Urothelium cell line (cell line): Measurements from ENCODE around the gene TSPYL1.

Experiments used
- DNase-seq: peaks from one replicate; pipeline ENCODE4 v3.0.0; 2011; ENCODE audit warnings: low spot score, mixed read lengths
- FAIRE-seq: peaks from 2 replicates; lab custom pipeline; 2011; peaks lifted over from hg19 to GRCh38; lab: Jason Lieb, UNC

Gene TSPYL1

DNA sequence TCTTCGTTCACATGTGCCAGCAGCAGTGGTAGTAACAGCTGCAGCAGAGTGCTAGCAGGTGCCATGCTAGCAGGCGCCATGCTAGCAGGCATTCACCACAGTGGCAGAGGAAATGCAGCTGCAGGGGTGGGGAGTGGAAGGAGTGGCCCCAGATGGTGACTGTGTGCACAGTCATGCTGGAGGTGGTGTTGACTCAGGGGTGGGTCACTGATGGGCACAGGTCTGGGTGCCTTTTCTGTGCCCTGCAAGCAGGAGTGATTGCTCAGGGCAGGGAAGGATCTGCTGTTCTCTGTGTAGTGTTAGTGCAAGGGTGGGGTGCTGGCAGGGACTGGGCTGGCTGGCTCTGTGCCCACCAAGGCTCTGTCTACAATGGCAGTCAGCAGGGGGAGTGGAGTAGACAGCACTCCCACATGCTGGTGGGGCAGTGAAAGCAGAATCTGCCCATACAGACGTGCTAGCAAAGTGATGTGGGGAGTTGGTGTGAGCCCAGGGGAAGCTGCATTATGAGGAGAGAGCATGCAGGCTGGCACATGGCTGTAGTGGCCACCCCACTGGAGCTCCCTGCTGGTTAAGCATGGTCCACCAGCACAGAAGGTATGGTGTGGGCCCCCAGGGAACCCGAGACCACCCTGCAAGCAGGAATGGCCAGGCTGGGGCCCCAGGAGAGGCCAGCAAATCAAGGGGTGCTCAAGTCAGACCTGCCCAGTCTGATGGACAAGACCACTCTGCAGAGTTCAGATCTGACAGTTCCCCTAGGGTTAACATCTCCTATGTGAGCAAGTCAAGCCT is 14.5 kb downstream of the TSPYL1 start:
- no peak for DNase-seq
- FAIRE-seq: no peak

DNA sequence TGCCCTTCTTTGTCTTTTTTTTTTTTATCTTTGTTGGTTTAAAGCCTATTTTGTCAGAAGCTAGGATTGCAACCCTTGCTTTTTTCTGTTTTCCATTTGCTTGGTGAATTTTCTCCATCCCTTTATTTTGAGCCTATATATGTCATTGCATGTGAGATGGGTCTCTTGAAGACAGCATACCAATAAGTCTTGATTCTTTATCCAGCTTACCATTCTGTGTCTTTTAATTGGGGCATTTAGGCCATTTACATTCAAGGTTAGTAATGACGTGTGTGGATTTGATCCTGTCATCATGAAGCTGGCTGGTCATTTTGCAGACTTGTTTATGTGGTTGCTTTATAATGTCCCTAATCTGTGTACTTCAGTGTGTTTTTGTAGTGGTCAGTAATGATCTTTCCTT is 16.4 kb downstream of the TSPYL1 start:
- DNase-seq: no peak
- FAIRE-seq: no peak

DNA sequence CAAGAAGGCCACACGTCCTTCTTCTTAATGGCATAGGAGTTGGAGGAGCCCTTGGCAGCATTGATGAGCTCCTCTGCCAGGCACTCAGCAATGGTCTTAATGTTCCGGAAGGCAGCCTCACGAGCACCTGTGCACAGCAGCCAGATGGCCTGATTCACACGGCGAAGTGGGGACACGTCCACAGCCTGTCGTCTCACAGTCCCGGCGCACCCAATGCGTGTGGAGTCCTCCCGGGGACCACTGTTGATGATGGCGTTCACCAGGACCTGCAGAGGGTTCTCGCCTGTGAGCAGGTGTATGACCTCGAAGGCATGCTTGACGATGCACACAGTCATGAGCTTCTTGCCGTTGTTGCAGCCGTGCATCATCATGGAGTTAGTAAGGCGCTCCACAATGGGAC is 21.2 kb downstream of the TSPYL1 start:
- DNase-seq (no peak), FAIRE-seq (no peak)

DNA sequence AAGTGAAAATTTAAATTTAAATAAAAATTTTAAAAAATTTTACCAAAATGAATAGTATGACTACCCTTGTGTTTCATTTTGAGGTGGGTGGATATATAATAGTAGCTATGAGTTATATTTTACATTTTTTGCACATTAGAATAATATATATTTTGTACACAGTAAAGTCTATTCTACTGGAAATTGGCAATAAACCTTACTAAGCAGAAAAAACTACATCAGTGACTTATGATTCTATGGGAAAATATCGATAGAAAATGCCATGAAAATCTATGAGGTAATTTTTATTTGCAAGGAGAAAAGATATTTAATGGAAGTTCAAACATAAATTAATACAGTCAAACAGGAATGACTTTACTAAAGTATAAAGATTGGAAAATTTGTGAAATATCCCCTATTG is 23.0 kb downstream of the TSPYL1 start:
- DNase-seq: no peak
- FAIRE-seq: no peak

DNA sequence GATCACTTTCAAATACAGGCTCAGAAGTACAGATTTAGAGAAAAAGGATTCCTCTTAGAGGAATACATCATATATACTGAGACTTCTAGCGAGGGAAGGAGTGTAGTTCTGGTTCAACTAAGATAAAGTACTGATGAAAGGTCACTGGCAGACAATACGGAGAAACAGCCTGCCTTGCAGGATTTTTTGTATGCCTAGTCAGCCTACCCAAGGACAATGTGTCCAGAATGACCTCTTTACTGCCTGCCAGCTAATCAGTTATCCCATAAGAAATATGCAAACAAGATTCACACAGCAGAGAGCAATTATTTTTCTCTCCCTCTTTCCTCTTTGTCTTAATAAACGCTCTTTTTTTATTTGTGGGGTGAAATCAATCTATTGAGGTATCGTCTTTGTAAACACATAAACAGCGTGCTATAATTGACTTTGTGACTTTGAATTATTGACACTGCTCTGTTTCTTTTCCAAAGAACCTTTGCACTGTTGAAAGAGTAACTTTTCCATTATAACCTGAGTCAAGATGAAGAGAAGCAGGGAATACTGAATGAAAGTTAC is 24.4 kb downstream of the TSPYL1 start:
- no peak for FAIRE-seq
- DNase-seq: no peak

DNA sequence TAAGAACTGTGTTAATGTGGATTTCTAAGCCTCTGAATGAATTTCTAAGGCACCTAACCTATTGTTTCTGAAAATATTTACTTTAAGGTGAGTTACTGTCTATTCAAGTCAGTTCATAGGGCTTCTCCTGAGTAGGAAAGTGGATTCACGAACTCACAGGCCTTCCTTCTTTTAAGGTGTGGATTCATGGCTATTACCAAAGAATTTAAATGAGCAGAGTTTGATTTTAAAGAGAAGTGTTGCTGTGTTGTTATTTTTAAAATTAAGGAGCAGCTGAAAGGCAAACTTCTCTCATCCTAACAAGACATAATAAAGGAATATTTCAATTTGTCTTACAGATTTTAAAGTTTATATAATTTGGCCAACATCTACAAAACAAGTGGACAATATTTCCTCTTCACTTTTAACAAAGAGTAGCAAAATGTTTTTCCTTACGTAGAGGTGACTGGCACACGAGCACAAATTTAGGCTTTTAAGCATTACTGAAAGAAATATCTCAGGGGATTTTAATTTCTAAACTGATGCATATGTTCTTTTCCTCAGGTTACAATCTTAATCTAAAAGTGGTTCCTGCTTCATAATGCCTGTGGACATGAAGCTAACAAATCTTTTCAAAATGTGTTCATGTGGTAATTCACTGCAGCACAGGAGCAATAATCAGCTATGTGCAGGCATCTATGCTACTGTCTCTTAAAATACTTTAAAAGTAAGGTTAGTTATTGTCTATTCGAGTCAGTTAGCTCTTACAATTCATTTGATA is 25.3 kb downstream of the TSPYL1 start:
- FAIRE-seq: no peak
- no peak for DNase-seq

DNA sequence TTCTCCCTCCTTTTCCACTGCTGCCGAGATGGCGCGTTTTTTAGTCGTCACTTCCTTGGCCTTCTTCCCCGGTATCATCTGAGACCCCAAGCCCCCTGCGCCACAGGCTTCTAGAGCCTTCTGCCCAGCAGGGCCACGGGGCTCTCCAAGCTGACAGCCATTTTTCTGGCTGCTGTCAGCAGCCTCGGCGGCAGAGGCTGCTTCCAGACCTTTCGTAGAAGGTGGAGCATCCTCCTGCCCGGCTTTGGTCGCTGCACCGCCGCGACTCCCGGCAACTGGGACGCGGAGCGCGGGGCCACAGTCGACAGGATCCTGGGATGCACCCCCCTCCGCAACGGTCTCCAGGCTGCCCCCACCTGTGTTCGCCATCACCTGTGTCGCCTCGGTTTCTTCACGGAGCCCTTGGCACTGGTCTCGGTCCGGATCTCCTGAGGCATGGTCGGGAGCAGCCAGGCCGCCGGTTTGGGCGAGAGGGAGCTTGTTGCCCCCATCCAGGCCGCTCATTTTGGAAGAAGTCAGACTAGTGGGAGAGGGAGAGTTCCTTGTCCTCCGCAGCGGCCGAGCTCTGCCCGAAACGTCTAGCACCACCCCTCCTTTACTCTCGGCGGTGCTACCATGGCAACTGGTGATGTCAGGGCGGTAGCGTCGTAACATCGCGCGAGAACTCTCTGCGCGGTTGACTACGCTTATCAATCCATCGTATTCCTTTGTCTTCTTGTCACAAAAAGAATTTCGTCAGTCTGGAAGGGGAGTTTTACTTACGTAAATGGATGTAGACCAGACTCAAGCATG is 26.0 kb downstream of the TSPYL1 start, which contains the start of gene TSPYL4:
TSS of gene TSPYL4 (minus strand) at position 571 of the 792 bp plus-strand sequence. CDS start at position 504, 67 bp downstream.
- FAIRE-seq (no peak), DNase-seq (peak; percentile 85)

DNA sequence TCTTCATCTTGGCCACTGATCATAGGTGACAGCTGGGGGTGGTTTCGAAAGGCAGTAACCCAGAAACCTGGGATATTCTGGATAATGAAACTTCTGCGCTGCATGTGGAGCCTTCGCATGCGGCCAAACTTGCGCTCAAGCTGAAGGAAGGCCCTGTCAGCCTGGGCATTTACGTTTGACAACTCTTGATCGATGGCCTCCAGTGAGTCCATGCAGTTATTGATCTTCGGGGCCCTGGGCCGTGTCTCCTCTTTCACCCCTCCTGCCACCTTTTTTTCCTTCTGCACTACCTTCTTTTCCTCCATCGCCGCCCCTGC is 26.6 kb downstream of the TSPYL1 start:
- no peak for DNase-seq
- FAIRE-seq: no peak

DNA sequence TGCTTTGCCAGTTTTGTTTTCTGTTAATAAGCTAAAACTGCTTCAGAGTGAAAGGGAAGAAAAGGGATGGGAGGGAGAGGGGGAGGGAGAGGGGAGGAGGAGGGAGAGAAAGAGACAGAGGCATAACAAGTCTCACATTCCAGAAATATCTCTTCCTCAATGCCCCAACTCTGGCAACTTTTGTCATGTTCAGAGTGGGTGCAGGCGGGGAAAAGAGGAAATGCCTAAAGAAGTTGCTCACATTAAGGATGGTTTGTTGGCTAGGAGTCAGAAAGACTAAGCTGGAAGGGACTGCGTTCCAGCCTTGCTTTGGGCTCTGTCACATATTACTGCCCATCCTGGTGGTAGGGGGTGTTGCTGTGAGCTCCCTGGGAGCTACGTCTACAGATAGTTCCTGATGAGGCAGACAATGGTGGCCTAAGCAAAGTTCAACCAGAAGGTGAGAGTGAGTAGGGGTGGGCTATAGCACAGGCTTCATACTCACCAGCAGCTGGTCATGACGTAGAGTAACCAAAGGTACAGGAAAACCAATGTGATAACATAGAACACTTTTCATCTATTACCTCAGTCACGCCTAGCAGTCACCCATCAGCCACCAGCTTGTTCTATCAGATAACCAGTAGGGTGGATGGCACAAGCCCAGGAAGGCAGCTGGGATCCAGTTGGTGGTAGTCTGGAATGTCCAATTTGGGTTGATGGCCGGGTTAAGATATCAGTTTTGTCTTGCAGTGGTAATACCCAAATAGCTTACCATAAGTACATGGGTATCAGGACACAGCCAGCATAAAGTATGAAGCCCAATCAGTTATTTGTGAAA is 28.0 kb downstream of the TSPYL1 start:
- no peak for FAIRE-seq

DNA sequence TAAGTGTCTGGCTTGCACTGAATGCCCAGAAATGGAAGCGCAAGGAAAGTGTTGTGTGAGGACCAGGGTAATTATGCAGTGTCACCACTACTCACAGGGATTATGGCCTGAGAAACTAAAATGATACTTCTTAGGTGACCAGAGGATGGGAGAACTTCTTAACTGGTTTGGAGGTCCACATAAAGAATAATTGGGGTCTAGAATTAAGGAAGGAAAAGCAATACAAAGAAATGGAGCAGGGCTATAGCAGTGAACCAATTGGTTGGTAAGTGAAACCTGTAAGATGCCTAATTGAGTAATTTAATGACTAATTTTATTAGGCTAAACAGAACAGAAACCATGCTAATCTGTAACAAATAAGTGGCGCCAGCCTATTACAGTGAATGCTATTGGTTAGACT is 31.2 kb downstream of the TSPYL1 start:
- FAIRE-seq: no peak

More for the DNA sequence above, 28.0 kb downstream of the TSPYL1 start:
- no peak for DNase-seq

DNA sequence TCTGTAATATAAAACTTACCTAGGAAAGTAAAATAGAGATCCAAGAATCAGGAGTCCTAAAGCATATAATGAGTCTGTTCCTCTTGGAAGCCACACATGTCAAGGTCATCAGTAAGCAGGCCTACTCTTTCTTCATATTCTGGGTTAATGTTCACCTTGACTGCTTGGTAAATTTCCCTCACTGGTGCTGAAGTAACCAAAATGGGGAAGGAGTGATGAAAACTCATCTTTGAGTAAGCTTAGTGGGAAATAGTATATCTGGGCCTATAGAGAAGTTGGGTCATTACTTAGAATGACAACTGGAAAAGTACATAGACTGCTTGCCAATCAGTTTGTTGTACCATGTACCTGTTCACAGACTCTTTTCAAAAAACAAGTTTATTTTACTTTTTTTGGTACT is 32.4 kb downstream of the TSPYL1 start:
- no peak for DNase-seq
- FAIRE-seq: no peak

More for the DNA sequence above, 31.2 kb downstream of the TSPYL1 start:
- no peak for DNase-seq

DNA sequence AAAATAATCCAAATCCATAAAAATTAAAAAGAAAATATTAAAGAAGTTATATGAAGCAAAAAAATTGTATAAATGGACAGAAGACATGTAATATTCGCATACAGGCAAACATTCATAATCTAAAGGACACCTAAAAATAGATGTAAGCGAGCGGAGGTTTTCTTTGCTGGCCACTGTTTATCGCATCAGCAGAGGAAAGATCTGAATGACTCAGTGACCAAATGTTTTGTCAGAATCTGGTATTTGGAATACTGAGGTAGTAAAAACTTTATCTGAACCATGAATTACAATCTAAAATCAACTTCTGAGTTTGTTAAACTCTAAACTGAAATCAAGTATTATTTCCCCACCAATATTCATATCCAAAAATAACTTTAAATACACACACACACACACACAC is 33.6 kb downstream of the TSPYL1 start:
- DNase-seq (no peak), FAIRE-seq (no peak)

DNA sequence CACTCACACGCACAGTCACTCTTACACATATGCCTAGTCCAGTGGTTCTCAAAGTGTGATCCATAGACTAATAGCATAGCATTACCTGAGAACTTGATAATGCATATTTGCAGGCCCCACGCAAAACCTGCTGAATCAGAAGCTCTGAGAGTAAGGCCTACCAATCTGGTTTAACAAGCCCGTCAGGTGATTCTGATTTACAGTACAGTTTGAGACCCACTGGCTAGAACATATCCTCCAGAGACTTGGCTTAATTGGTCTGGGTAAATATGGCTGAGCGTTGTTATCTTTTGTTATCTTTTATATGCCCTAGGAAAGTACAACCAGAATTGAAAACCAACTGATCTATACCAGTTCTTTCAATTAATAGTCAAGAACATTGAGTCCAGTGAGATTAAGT is 35.4 kb downstream of the TSPYL1 start:
- no peak for FAIRE-seq
- no peak for DNase-seq

DNA sequence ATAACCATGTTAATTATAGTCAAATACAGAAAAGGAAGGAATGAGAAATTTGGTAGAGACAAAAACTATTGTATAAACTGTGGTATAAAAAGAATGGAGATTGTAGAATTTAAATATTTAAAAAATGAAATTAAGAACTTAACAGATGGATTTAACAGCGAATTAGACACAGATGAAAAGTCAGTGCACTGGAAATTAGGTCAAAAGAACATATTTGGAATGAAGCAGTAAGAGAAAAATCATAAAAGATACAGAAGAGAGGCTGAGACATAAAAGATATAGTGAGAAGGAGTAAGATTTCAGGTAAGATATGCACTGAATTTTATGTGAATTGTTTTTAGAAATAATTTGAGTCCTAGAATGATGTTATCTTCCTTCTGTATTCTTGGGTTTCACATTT is 39.9 kb downstream of the TSPYL1 start:
- DNase-seq (no peak), FAIRE-seq (no peak)

DNA sequence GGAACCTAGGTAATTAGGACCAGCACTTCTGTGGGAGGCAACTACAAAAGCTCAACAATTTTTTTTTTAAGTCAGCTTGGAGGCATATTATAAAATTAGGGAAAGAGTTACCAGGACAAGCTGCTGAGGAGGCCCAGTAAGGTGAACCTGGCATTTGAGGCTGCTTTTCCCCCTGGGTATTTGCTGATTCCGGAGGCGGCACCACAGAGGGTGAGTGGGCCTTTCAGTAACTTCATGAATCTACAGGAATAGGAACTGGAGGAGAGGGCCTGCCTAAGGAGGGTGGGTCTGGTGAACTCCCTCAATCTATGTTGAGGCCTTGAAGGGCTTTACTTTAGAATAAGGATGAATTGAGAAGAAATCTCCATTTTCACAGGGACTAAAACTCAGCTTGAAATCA is 40.5 kb downstream of the TSPYL1 start:
- DNase-seq: no peak
- no peak for FAIRE-seq

DNA sequence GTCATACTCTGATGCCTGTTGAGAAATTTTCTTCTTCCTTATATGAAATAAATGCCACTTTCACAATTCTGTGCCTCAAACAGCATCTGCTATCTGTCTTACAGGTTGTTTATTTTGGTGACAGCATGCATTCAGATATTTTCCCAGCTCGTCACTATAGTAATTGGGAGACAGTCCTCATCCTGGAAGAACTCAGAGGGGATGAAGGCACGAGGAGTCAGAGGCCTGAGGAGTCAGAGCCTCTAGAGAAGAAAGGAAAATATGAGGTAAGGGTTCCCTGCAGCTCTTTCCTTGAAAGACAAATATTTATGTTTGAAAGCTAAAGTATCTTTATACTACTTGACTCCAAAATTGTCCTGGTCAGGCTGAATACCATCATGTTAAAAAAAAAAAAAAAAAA is 41.6 kb downstream of the TSPYL1 start:
- DNase-seq (no peak), FAIRE-seq (no peak)

DNA sequence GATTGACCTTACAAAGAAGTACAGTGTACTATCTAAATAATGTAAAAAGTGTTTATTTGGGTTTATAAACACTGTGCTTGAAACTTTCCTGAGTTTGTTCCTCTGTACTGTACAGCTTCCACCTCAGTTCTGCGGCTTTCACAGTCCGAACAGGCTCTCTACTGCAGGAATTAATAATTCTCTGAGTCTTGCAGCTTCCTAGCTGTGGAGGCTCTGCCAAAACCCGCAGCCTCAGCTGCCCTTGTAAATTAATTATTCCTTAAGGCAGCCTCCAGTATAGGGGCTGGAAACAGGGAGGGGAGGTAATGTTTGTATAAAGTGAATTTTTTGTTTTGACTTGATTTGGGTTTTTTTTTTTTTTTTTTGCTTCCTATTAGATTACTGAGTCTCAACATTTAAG is 45.0 kb downstream of the TSPYL1 start:
- FAIRE-seq (no peak), DNase-seq (no peak)

DNA sequence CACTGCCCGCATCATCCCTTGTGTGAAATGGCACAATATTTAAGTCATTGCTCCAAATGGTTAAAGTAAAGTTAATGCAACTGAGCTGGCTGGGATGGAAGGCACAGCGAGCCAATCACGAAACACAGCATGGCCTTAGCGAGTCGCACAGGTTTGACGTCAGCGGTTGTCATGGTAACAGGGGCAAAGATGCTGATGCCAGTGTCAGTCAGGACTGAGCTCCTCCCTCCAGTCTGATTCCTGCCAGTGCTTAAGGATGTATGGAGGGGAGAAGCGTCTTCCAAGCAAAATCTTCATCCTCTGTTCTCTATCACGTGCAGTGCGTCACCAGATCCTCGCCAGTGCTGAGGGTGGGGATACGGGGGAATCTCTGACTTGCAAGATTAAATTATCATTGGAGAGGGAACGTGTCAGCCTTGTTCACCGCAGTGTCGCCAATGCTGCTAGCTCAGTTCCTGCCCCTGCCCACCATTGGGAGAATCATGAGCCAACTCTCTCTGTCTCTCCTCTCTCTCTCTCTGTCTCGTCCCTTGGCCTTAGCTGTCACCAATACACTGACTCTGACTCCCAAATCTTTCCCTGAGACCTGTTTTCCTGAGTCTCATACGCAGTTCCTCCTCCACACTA is 50.3 kb downstream of the TSPYL1 start:
- FAIRE-seq (no peak), DNase-seq (no peak)
